GM10266 (cell line): ENCODE measurements around the gene UIMC1.

Experiments used
- DNase-seq: peaks from one replicate; pipeline ENCODE4 v3.0.0; 2012; ENCODE audit errors: extremely low spot score
- CTCF ChIP-seq: IDR thresholded peaks from 2 replicates; pipeline ENCODE4 v1.5.1; 2012; ENCODE audit warnings: mild to moderate bottlenecking, low read depth; ENCODE audit not compliant: control insufficient read depth, insufficient read depth; ENCODE audit errors: missing control alignments

Gene UIMC1

GRCh38 chr5:176878463-176878862 lies 128.1 kb downstream of the UIMC1 start:
- no peak for TF ChIP-seq CTCF
- no peak for DNase-seq

- DNase-seq, result no peak
- TF ChIP-seq CTCF, result no peak
Measured at GRCh38 chr5:176877793-176878331, 128.7 kb downstream of the UIMC1 start.

GRCh38 chr5:176876506-176877431 lies 129.8 kb downstream of the UIMC1 start:
- no peak for DNase-seq
- no peak for TF ChIP-seq CTCF

- DNase-seq, result no peak
- no peak for TF ChIP-seq CTCF
Measured at GRCh38 chr5:176875783-176876505, 130.6 kb downstream of the UIMC1 start.

GRCh38 chr5:176875014-176875550 lies 131.5 kb downstream of the UIMC1 start:
- TF ChIP-seq CTCF, result no peak
- no peak for DNase-seq

- TF ChIP-seq CTCF, result no peak
- no peak for DNase-seq
Measured at GRCh38 chr5:176874198-176874780, 132.3 kb downstream of the UIMC1 start.
